IPS-NIHi7 (cell line): ENCODE data around the gene TDRD12.

Experiments used
- DNase-seq: peaks from one replicate; pipeline ENCODE4 v3.0.0; 2012; ENCODE audit warnings: mixed read lengths; ENCODE audit errors: extremely low spot score

Gene TDRD12

GRCh38 chr19:32808236-32808635 lies 88.7 kb downstream of the TDRD12 start:
- DNase-seq, result no peak

GRCh38 chr19:32809254-32809653 lies 89.7 kb downstream of the TDRD12 start:
- DNase-seq, result no peak

- no peak for DNase-seq
These were observed 90.2 kb downstream of the TDRD12 start for GRCh38 chr19:32809754-32810153.

- no peak for DNase-seq
These were observed 90.9 kb downstream of the TDRD12 start for GRCh38 chr19:32810452-32810851.

- no peak for DNase-seq
These were observed 91.6 kb downstream of the TDRD12 start for GRCh38 chr19:32811151-32811550.

GRCh38 chr19:32812036-32812435 lies 92.5 kb downstream of the TDRD12 start:
- no peak for DNase-seq

GRCh38 chr19:32812571-32812970 lies 93.0 kb downstream of the TDRD12 start:
- no peak for DNase-seq

GRCh38 chr19:32813862-32814425 lies 94.4 kb downstream of the TDRD12 start:
- peak; percentile 32 for DNase-seq

GRCh38 chr19:32814624-32815023 lies 95.1 kb downstream of the TDRD12 start:
- no peak for DNase-seq

- DNase-seq, result peak; percentile 76
These were observed 97.1 kb downstream of the TDRD12 start for GRCh38 chr19:32816555-32817099.

GRCh38 chr19:32817569-32818476 lies 98.3 kb downstream of the TDRD12 start:
- DNase-seq, result no peak

- DNase-seq, result no peak
These were observed 99.0 kb downstream of the TDRD12 start for GRCh38 chr19:32818536-32818935.

- DNase-seq, result no peak
These were observed 100.1 kb downstream of the TDRD12 start for GRCh38 chr19:32819419-32820400.

GRCh38 chr19:32822916-32823746 lies 103.6 kb downstream of the TDRD12 start:
- DNase-seq, result no peak

GRCh38 chr19:32823747-32824102 lies 104.2 kb downstream of the TDRD12 start:
- DNase-seq, result no peak

- no peak for DNase-seq
These were observed 104.7 kb downstream of the TDRD12 start for GRCh38 chr19:32824191-32824751.

- DNase-seq, result no peak
These were observed 105.5 kb downstream of the TDRD12 start for GRCh38 chr19:32824916-32825608.

- DNase-seq, result peak; percentile 47
These were observed 108.6 kb downstream of the TDRD12 start for GRCh38 chr19:32828139-32828538.

GRCh38 chr19:32828643-32829344 lies 109.2 kb downstream of the TDRD12 start:
- DNase-seq, result no peak
